Measurements from ENCODE around the gene RHEX.

Gene RHEX

GRCh38 chr1:206079135-206079534, 26.2 kb downstream of the RHEX start:
- Mint-ChIP-seq H3K27me3 (ENCODE audit: low read depth) (no peaks in the 10 kb centered on the region), H3K27ac (no peak overlapping the region), H3K4me3 (no peak overlapping the region), H3K36me3 (ENCODE audit: low read depth) (no peaks in the 10 kb centered on the region), H3K9me3 (no peaks in the 10 kb centered on the region), H3K4me1 (peaks cover 11% of the 10 kb centered on the region)
- TF ChIP-seq CTCF (IDR thresholded peaks at IDR 0.05; ENCODE audit: unreplicated experiment in 3 of 3): no peak

- Mint-ChIP-seq H3K9me3 (no peaks in the 10 kb centered on the region), H3K27me3 (ENCODE audit: low read depth) (no peaks in the 10 kb centered on the region), H3K4me3 (no peak overlapping the region), H3K4me1 (peaks cover 11% of the 10 kb centered on the region), H3K36me3 (ENCODE audit: low read depth) (no peaks in the 10 kb centered on the region), H3K27ac (no peak overlapping the region)
- TF ChIP-seq CTCF (IDR thresholded peaks at IDR 0.05; ENCODE audit: unreplicated experiment in 3 of 3): no peak
Measured at GRCh38 chr1:206080026-206080820, 27.2 kb downstream of the RHEX start.

GRCh38 chr1:206081856-206082255, 28.9 kb downstream of the RHEX start:
- Mint-ChIP-seq H3K27me3 (ENCODE audit: low read depth) (no peaks in the 10 kb centered on the region), H3K27ac (no peak overlapping the region), H3K4me1 (peaks cover 5% of the 10 kb centered on the region), H3K36me3 (ENCODE audit: low read depth) (no peaks in the 10 kb centered on the region), H3K9me3 (no peaks in the 10 kb centered on the region), H3K4me3 (no peak overlapping the region)
- no peak for TF ChIP-seq CTCF (IDR thresholded peaks at IDR 0.05; ENCODE audit: unreplicated experiment in 3 of 3)

GRCh38 chr1:206082831-206083695, 30.1 kb downstream of the RHEX start:
- Mint-ChIP-seq H3K27me3 (ENCODE audit: low read depth) (no peaks in the 10 kb centered on the region), H3K36me3 (ENCODE audit: low read depth) (no peaks in the 10 kb centered on the region), H3K4me1 (no peaks in the 10 kb centered on the region), H3K9me3 (no peaks in the 10 kb centered on the region), H3K27ac (no peak overlapping the region), H3K4me3 (no peak overlapping the region)
- TF ChIP-seq CTCF (IDR thresholded peaks at IDR 0.05; ENCODE audit: unreplicated experiment in 3 of 3): no peak

- H3K27me3 Mint-ChIP-seq (ENCODE audit: low read depth): no peaks in the 10 kb centered on the region
- no peak for TF ChIP-seq CTCF (IDR thresholded peaks at IDR 0.05; ENCODE audit: unreplicated experiment in 3 of 3)
- H3K9me3 Mint-ChIP-seq: no peaks in the 10 kb centered on the region
- no peak overlapping the region for H3K4me3 Mint-ChIP-seq
- H3K27ac Mint-ChIP-seq: no peak overlapping the region
- H3K36me3 Mint-ChIP-seq (ENCODE audit: low read depth): no peaks in the 10 kb centered on the region
- H3K4me1 Mint-ChIP-seq: no peaks in the 10 kb centered on the region
Measured at GRCh38 chr1:206083750-206084149, 30.8 kb downstream of the RHEX start.
